HL-60 (cell line): Measurements from ENCODE around the gene KCNT2.

ENCODE experiments used
- DNase-seq, 2 experiments: peaks; one replicate each; pipeline ENCODE4 v3.0.0-alpha.2; 2010 to 2020; ENCODE audit warnings: low read depth in 1 of 2, low spot score in 1 of 2
- H3K27ac ChIP-seq: fragments of 250-450 bp; sonication (Bioruptor Pico); replicated peaks from 2 replicates; pipeline ENCODE4 v1.5.1; 2020; ENCODE audit warnings: mild to moderate bottlenecking, moderate library complexity
- H3K27me3 ChIP-seq: fragments of 250-450 bp; sonication (Bioruptor Pico); 2 replicates; pipeline ENCODE4 v1.5.1; 2021; ENCODE audit warnings: mild to moderate bottlenecking, moderate library complexity; ENCODE audit not compliant: insufficient read depth, poor library complexity, severe bottlenecking
- H3K4me3 ChIP-seq: replicated peaks from 2 replicates; pipeline ENCODE4 v1.5.1; 2011; ENCODE audit warnings: mild to moderate bottlenecking, control low read depth, low read length; ENCODE audit not compliant: insufficient read depth
- GABPA ChIP-seq: IDR thresholded peaks from 2 replicates; pipeline ENCODE4 v1.6.1; 2012; ENCODE audit warnings: low read depth
- POLR2AphosphoS5 ChIP-seq: IDR thresholded peaks from 2 replicates; pipeline ENCODE4 v1.6.1; 2012; ENCODE audit warnings: low read depth
- REST ChIP-seq: IDR thresholded peaks from 2 replicates; pipeline ENCODE4 v1.6.1; 2012; ENCODE audit warnings: low read depth; ENCODE audit not compliant: insufficient replicate concordance
- SPI1 ChIP-seq: IDR thresholded peaks from 2 replicates; pipeline ENCODE4 v1.6.1; 2012; ENCODE audit warnings: low read depth, mild to moderate bottlenecking, borderline replicate concordance
- TF ChIP-seq, protein P1 (sequence below): IDR thresholded peaks from one replicate; pipeline ENCODE4 v1.5.1; 2011; ENCODE audit warnings: low read length, control low read depth, inconsistent platforms; ENCODE audit not compliant: insufficient read depth

Gene KCNT2

GRCh38 chr1:196399713-196400112 is 208.5 kb downstream of the KCNT2 start:
- Histone ChIP-seq H3K4me3 (no peak overlapping the region), H3K27ac (no peak overlapping the region), H3K27me3 (no peaks in the 10 kb centered on the region)
- no peak for TF ChIP-seq POLR2AphosphoS5
- no peak for TF ChIP-seq GABPA
- DNase-seq, result no peak

GRCh38 chr1:196393742-196394141 is 214.5 kb downstream of the KCNT2 start:
- no peaks in the 10 kb centered on the region for H3K27me3 ChIP-seq
- TF ChIP-seq, protein P1, sequence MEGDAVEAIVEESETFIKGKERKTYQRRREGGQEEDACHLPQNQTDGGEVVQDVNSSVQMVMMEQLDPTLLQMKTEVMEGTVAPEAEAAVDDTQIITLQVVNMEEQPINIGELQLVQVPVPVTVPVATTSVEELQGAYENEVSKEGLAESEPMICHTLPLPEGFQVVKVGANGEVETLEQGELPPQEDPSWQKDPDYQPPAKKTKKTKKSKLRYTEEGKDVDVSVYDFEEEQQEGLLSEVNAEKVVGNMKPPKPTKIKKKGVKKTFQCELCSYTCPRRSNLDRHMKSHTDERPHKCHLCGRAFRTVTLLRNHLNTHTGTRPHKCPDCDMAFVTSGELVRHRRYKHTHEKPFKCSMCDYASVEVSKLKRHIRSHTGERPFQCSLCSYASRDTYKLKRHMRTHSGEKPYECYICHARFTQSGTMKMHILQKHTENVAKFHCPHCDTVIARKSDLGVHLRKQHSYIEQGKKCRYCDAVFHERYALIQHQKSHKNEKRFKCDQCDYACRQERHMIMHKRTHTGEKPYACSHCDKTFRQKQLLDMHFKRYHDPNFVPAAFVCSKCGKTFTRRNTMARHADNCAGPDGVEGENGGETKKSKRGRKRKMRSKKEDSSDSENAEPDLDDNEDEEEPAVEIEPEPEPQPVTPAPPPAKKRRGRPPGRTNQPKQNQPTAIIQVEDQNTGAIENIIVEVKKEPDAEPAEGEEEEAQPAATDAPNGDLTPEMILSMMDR, result no peak
- TF ChIP-seq GABPA (no peak), REST (no peak), POLR2AphosphoS5 (no peak), SPI1 (no peak)
- H3K4me3 ChIP-seq, result no peak overlapping the region
- H3K27ac ChIP-seq, result no peak overlapping the region
- no peak for DNase-seq

- Histone ChIP-seq H3K27me3 (no peaks in the 10 kb centered on the region), H3K27ac (no peak overlapping the region), H3K4me3 (no peak overlapping the region)
- DNase-seq, result no peak
- TF ChIP-seq SPI1 (no peak), REST (no peak), POLR2AphosphoS5 (no peak), GABPA (no peak)
- TF ChIP-seq, protein P1, result no peak
Observed at GRCh38 chr1:196393282-196393681, 215.0 kb downstream of the KCNT2 start.

DNA sequence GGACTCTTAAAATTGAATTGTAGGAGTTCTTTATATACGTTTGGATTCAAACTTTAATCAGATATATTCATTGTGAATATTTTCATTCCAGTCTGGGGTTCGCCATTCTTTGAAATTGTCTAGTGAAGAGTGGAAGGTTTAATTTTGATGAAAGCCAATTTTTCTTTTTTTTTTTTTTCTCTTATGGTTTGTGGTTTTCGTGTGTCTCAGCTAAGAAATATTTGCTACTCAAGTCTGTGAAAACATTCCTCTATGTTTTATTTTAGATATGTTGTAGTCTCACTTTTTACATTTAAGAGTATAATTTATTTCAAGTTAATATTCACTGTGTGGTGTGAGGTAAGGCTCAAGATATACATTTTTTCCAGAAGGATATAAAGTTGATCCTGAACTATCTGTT is 220.5 kb downstream of the KCNT2 start:
- Histone ChIP-seq H3K27ac (no peak overlapping the region), H3K4me3 (no peak overlapping the region), H3K27me3 (no peaks in the 10 kb centered on the region)
- TF ChIP-seq, protein P1, result no peak
- TF ChIP-seq GABPA (no peak), POLR2AphosphoS5 (no peak), REST (no peak), SPI1 (no peak)
- DNase-seq, result no peak
